HepG2 (cell line): ENCODE data around the gene DDX28.
A peak's percentile ranks its signal among the peaks of the same experiment; 100 is the strongest.

Source experiments
- CEBPB ChIP-seq: IDR thresholded peaks from 2 replicates; pipeline ENCODE4 v1.6.1; 2011; ENCODE audit warnings: low read depth, low read length, improper control_type of control experiment, borderline replicate concordance
- DNMT1 ChIP-seq: sonication (generic); formaldehyde crosslinking; IDR thresholded peaks from 2 replicates; pipeline ENCODE4 v1.5.1; 2020; ENCODE audit warnings: mild to moderate bottlenecking, missing genetic modification reagents
- EZH2 ChIP-seq: conservative IDR thresholded peaks from 2 replicates; pipeline ENCODE4 v1.6.1; 2012; ENCODE audit warnings: mild to moderate bottlenecking, low read depth, low read length, moderate library complexity
- GABPA ChIP-seq, 2 experiments: IDR thresholded peaks; 2 replicates each; pipeline ENCODE4 v1.6.1; 2011 to 2016; ENCODE audit warnings: low read depth in 2 of 2, low read length in 1 of 2, missing biosample characterization in 1 of 2, missing genetic modification characterization in 1 of 2

GRCh38 chr16:67986949-67987348 is 36.1 kb downstream of the DDX28 start:
- TF ChIP-seq DNMT1 (CRISPR knock-in tag) (no peak), GABPA (IDR thresholded peaks at IDR 0.05; ENCODE audit: low read depth, low read length) (no peak), GABPA (CRISPR knock-in tag; IDR thresholded peaks at IDR 0.05; ENCODE audit: low read depth) (no peak), EZH2 (no peak), CEBPB (peak; percentile 11; the same call in 1 of the 2 replicates)
